Stimulated activated CD8-positive, alpha-beta memory T cell treated with anti-CD3 and anti-CD28 coated beads, Interleukin-4, amount 100 ng/mL, for 48 hours (primary cell): ENCODE measurements around the gene S100Z.
"Not testable (repeated sequence)": the region's sequence is repeated elsewhere in the genome, so short reads cannot be mapped to it uniquely, and the experiment has no call there.

Experiments used
- DNase-seq: peaks from one replicate; pipeline ENCODE4 v3.0.0-alpha.2; 2020

Gene S100Z

GRCh38 chr5:76849419-76850291, at the start of gene S100Z:
S100Z (plus strand) TSS chr5:76850014; CDS start chr5:76875360, 25,346 bp downstream.
- DNase-seq: peak; percentile 47

GRCh38 chr5:76800579-76800978, 49.2 kb upstream of the S100Z start:
- DNase-seq: no peak

DNA sequence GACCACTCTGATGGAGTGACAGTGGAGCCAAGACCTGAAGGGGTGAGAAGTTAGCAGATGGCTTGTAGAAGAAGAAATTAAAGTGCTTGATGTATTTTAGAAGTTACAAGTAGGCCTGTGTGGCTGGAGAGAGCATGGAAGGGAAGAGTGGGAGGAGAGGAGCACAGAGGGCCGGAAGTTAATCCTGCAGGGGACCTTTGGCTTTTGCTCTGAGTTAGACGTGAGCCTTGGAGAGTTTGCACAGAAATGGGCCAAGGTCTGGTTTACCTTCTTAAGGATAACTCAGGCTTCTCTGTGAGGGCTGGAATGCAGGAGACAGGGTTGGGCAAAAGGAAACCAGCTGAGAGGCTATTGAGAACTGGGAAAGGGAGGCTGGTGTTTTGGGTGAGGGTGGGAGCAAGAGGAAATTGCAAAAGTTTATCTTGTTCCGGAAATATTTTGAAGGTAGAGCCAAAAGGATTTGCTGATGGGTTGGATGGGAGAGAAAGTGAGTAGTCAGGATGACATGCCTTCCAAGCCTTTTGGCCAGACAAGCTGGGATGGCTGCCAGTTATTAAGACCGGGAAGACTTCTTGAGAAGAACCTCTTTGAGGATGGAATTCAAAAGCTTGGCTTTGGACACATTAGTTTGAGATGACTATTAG, 48.5 kb upstream of the S100Z start:
- no peak for DNase-seq

- no peak for DNase-seq
Measured at GRCh38 chr5:76801803-76802195, 48.0 kb upstream of the S100Z start.

DNA sequence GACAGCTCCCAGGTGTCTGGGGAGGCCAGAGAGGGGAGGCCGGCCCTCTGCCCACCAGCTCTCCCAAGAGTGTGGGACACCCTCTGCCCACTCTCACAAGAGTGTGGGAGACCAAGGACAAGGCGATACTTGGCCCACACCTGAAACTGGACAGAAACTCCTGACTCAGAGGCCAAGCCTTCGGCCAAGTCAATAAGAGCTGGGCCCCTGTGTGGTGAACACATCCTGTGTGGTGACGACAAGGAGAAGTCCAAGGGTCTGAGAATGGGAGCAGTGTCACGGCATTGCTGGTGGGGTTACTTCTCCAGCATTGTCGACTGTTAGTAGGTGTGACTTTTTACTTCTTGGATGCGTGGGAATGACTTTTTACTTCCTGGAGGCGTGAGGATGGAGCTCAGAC, 45.5 kb upstream of the S100Z start:
- no peak for DNase-seq

- DNase-seq: no peak
Measured at GRCh38 chr5:76805821-76806505, 43.9 kb upstream of the S100Z start.

GRCh38 chr5:76807296-76807695, 42.5 kb upstream of the S100Z start:
- no peak for DNase-seq

DNA sequence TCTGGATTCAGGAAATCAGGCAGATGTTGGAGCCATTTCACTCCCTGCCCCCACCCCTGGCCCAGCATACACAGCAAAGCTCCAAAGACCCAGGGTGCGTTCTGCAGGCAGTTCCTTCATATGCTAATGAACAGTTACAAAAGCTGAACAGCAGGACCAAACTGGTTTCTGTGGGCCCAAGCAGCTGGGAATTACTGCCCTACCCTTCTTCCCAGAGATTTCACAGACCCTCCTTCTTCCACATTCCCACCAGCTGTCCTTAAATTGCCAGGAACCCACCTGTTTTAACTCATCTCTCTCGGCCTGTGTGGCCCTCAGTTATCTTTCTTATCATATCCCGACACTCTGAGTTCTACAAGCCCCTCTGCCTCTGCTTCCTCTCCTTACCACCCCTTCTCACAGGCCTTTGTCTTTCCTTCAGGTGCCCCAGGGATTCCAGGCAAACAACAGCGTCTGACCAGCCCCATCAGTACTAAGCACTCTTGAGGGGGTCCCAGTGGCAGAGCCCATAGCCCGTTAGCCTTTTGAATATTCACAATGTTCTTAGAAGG, 41.6 kb upstream of the S100Z start:
- DNase-seq: no peak

- no peak for DNase-seq
Measured at GRCh38 chr5:76809141-76809540, 40.7 kb upstream of the S100Z start.

DNA sequence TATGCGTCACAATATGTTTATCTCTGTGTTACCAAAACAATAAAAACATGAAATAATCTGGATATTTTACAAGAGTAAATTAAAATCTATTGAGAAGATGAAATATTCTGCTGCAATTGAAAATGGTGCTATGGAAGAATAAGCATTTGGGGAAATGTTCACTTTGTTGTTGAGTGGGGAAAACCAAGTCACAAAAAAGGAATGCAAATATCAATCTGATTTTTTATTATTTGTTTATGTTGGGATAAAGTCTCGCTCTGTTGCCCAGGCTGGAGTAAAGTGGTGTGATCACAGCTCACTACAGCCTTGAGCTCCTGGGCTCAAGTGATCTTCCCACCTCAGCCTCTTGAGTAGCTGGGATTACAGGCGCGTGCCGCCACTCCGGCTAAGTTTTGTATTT, 39.6 kb upstream of the S100Z start:
- no peak for DNase-seq

GRCh38 chr5:76811214-76811613, 38.6 kb upstream of the S100Z start:
- DNase-seq: no peak

- DNase-seq: not testable (repeated sequence)
Measured at GRCh38 chr5:76812209-76812608, 37.6 kb upstream of the S100Z start.

DNA sequence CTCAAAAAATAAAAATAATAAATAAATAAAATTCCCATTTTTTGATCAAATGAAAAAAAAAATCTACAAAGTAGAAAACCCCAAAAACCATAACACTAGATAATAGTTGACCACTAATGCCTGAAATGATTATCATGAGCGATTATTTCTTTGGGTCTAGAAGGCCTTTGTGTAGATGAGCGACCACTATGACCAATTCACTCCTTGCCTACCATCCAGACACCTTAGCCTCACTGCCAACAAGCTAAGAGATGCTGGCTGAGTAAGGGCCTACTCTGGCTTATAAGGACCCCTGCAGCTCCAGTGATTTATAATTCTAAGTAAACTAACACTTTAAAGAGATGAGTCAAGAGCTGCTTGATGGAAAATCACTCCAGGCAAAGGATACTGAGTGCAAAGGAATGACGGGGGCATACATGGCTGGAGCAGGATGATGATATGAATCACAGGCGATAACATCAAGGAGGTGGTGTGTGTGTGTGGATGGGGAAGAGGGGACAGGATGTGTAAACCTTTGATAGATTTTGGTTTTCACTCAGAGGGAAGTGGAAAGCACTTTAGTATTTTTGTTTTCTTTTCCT, 35.7 kb upstream of the S100Z start:
- no peak for DNase-seq

GRCh38 chr5:76816110-76816831, 33.5 kb upstream of the S100Z start:
- no peak for DNase-seq

GRCh38 chr5:76818844-76819831, 30.7 kb upstream of the S100Z start, which contains the start of gene F2RL1:
F2RL1 (plus strand) TSS chr5:76819030; CDS start chr5:76819183, 153 bp downstream.
- peak; percentile 63 for DNase-seq

DNA sequence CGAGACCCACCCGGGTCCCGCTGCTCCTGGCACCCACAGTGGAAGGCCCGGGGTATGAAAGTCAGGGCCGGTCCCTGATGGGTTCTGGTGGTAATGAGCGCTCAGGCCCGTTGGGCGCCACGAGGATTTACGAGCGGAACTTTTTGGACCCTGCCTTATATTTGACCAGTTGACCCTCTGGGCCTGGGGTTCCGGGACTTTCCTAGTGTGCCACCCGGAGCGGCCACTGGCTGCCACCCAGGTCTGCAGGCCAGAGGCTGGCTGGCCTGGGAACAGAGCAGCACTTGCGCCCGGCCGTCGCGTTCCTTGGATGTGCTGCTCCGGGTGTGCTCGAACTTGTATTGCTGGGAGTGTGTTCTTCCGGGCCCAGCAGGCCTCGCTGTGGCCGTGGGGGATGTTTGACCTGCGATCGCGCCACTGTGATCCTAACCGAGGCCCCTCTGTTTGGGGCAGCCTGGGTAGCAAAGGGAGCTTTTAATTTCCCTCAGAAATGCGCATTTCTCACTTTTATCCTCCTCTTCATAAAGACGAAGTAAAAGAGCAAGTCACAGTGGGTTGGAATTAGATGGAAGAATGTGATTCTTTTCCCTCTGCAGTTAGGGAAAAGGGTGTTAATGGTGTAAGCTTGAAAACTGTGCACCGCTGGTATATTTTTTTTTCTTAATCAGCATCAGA, 29.8 kb upstream of the S100Z start:
- DNase-seq: no peak

GRCh38 chr5:76820526-76820890, 29.3 kb upstream of the S100Z start:
- no peak for DNase-seq

GRCh38 chr5:76821136-76821535, 28.7 kb upstream of the S100Z start:
- DNase-seq: no peak

DNA sequence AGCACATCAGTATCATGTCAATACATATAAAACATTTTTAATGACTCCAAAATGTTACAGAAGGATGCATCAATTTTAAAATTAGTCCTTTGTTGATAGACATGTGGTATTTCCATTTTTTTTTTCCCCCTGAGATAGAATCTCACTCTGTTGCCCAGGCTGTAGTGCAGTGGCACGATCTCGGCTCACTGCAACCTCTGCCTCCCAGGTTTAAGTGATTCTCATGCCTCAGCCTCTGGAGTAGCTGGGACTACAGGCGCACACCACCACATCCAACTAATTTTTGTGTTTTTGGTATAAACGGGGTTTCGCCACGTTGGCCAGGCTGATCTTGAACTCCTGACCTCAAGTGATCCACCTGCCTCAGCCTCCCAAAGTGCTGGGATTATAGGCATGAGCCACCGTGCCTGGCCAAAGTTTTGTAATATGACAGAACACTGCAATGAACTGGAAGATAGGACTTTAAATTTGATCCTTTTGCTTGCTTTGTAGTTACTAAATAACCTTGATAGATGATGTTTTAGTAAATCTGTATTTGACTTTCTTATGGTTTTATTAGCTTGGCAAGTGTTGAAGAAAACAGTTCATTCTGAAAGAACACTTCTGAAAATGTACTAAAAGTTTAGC, 27.6 kb upstream of the S100Z start:
- not testable (repeated sequence) for DNase-seq

DNA sequence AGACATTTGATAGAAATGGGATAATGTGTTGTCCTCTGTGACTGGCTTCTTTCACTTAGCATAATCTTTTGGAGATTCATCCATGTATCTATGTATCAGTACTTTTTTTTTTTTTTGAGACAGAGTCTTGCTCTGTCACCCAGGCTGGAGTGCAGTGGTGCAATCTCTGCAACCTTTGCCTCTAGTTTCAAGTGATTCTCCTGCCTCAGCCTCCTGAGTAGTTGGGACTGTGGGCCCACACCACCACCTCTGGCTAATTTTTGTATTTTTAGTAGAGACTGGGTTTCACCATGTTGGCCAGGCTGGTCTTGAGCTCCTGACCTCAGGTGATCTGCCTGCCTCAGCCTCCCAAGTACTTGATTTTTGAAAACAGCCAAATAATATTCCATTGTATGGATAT, 23.4 kb upstream of the S100Z start:
- DNase-seq: not testable (repeated sequence)
